GM19035 (cell line): Measurements from ENCODE around the gene PRKN.

Experiments
- ATAC-seq: cut with Tn5 transposase; IDR thresholded peaks from one replicate; pipeline ENCODE4 v1.9.1; 2021; ENCODE audit not compliant: unreplicated experiment

PRKN gene

DNA sequence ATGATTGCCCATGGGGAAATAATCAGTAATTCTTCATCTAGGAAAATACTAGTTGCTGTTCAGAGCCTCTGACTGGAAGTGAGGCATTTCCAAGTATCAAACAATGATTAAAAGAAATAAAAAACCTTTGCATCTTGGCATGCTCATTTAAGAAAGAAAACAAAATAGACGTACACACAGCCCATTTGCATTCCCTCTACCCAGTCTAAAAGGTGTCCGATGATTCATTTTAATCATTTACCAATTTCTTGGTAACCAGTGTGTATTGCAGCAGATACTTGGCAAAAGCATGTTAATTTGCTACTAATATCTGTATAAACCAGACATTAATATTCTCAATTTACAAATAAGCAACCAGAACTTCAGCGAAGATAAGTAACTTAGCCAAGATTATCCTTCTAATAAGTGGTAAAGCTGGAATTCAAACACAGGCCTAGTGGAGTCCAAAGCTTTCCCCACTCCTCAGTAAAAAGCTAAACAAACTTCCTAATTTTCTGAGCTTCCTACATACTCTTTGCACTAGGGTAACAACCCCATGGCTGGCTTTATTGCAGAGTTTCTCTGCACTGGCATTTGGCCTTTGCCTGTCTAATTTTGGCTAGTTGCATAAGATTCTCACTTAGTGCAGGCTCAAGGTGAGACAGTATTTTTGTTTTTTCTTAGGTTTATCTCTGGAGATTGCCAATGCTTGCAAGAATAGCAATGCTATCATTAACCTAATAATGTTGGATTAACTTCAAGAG, 338.1 kb downstream of the PRKN start:
- no peak for ATAC-seq

GRCh38 chr6:162388383-162388777, 339.2 kb downstream of the PRKN start:
- ATAC-seq = no peak

DNA sequence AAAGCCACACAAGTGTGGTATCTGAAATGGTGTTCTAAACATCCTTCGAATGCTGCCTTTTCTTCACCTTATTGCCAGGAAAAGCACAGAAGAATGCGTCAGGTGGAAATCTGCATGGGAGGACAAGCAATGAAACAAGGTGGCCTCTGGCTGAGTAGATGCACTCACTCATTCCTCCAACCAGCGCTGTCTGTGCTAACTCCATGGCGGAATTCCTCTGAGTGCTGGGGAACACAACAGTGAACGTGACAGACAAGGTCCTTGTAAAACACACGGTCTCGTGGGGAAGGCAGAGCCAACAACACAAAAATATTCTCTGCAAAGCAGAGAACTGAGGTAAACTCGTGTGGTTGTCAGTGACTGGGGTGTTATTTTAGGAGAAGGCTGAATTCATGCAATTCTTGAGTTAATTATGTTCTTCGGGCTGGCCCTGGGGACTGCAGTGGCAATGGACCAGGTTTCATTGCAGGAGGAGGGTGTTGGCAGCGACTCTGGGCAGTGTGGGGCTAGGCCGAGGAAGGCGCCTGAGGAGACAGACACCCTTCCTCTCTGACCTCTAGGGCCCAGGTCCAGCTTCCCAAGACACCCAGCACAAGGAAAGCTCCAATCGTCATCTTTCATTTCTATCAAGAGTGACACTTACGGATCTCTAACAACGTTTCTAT, 339.7 kb downstream of the PRKN start:
- ATAC-seq = no peak

DNA sequence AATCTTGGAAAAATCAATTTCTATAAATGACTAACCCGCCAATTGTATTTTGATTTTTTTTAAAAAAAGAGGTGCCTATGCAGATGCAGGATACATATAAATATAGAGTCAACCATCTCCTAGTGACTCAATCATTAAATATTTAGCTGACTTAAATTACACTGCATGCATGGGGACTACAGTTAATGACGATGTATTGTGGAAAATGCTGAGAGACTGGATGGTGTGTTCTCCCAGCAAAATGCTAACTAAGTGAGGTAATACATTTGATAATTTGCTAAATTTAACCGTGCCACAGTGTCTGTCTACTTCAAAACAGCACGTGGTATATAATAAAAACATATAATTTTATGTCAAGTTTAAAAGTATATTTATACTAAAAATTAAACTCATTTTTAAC, 341.6 kb downstream of the PRKN start:
- no peak for ATAC-seq

GRCh38 chr6:162379757-162380409, 347.7 kb downstream of the PRKN start:
- no peak for ATAC-seq

DNA sequence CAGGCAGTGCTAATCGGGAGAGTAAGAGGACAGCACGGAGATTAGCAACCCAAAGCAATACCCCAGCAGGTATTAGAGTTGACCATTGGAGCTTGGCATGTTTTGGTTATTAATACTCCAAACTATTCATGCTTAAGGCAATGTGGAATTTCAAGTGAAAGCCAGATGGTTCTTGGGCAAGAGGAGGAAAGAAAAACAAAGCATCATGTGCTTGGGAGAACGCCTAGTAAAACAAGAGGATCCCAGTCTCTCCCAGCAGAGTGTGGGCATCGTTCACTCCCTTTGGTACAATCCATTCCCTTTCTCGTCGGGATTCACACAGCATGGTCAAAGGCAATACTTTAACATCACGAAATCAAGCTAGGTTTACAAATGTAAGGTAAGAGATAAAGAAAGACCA, 349.8 kb downstream of the PRKN start:
- ATAC-seq = no peak

DNA sequence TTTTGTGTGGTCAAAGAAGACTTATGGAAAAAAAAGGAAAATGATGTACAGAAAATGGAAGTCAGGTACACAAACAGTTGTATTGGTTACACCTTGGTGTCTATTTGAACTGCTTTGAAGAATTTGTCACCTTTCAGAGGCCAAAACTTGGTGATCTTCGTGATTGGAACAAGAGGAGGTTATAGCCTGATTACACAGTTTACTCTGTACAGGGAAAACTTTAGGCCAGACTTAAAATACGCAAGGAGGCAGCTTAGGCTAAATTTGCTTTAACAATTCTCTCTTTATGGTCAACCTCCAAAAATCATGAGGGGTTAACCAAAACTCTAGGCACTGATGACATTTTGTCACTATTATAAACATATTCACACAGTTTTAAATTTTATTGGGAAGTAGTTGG, 353.7 kb downstream of the PRKN start:
- ATAC-seq = no peak

GRCh38 chr6:162373192-162373591, 354.4 kb downstream of the PRKN start:
- ATAC-seq = no peak

DNA sequence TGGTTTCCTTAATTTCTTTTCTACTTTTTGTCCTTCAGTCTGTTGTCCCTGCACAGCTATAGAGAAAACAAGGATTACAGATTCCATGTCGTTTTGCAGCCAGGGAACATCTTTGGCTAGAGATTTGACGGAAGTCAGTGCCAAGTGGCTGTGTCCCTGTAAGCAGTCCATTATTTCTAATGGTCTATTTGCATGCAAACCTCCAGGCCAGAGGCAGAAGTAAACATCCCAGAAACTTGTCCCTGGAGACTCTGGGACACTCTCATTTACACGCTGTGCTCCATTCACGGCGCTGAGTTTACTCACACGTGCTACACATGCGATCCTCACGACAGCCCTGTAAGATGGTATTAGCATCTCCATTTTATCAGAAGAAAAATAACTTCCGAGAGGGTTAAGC, 355.5 kb downstream of the PRKN start:
- ATAC-seq = no peak

GRCh38 chr6:162371121-162371520, 356.4 kb downstream of the PRKN start:
- ATAC-seq = no peak

DNA sequence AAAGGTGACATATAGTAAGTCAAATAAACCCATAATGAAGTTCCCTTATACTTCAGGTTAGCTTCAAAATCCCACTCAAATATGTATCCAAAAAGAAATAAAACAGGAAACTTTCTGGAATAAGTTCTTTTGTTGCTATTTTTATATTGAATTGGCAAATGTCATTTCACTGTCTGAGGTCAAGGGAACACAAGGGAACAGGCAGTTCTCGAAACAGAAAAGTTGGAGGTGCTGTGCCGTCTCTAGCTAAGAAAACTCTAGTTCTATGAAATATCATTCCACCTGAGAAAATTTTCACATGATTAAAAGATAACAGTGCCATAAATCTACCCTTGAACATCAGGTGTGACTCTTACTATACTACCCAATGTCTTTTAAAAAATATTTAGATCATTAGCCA, 358.5 kb downstream of the PRKN start:
- no peak for ATAC-seq

DNA sequence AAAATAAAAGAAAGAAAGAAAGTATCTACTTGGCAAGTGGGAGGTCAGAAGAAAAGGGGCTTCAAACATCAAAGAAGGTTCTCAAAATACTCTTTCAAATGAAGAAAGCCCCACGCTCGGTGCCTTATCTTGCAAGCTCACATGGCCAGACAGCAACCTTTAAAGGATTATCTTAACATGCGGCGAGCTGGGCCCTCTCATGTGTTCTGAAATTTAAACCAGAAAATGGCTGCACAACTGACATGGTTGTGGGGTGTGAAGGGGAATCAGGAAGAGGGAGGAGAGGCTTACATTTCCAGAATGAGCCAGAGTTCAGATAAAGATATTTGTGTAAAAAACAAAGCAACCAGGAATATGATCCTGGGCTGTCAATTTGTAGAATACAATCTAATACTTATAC, 363.1 kb downstream of the PRKN start:
- no peak for ATAC-seq

DNA sequence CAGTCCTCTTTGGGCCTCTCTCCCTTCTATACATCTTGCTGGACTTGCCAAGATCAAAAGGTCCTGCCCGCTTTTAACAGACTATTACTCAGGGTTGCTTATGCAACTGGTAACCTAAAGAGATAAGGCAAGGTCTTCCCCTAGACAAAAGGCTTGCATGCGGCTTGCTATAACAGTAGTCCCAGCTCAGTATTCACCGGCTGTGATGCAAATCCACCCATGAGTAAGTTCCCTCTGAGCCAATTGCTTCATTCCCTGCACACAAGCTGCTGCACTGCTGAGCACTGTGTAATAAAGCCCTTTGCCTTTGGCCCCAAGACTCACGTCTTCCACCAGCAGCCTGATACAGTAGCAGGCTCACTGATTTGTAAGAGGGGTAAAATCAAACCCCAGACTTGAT, 363.8 kb downstream of the PRKN start:
- no peak for ATAC-seq

GRCh38 chr6:162360901-162361567, 366.5 kb downstream of the PRKN start:
- ATAC-seq = no peak

- no peak for ATAC-seq
Observed at GRCh38 chr6:162358625-162359024, 368.9 kb downstream of the PRKN start.

DNA sequence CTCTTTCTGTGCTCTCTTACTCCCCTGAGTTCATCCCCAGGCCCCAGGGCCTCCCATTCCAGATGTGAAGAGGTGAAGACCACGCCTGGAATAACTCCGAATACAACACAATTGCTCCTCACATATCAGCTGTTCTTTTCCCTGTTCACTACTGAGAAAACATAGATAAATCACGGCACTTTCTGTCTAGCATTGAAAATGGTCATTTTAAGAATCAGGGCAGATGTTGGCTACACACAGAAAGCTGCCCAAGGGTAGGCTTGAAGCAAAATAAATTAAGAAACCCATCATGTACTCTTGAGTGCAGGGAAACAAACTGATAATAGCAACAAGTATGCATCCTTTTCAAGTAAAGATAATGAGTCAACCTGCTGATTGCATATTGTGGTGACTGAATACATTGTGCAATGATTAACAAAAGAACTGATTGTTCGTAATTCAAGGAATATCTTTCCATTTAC, 382.5 kb downstream of the PRKN start:
- no peak for ATAC-seq

- no peak for ATAC-seq
Observed at GRCh38 chr6:162344646-162345010, 382.9 kb downstream of the PRKN start.

DNA sequence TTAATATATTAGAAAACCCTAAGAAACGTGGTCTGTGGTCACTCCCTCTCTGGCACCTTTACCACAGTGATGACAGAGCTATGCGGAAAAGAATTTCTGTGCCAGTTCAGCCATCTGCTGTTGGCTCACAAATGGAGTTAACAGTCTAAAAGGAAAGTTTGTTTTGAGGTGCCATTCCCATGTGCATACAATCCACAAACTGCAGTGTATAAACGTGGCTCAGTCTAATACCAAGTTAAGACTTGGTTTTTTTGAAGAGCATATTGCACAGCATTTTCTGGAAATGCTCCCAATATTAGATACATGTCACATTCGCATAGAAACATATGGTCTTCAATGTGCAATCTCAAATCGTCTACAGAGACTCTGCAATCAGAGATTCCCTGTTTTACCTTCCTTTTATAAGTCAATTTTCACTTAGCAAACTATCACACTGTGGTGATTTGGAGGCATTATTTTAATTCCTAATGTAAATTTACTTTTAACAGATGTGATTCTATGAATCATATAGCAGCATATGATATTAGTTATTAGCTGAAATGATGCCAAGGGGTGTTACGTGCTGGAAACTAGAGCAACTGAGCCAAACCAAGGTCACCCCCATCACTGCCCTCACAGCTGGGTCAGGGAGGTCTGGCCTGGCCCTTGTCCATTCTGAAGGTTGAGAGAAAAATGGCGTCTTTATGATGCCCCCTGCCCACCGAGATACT, 383.5 kb downstream of the PRKN start:
- ATAC-seq = no peak

- no peak for ATAC-seq
Observed at GRCh38 chr6:162343198-162343935, 384.2 kb downstream of the PRKN start.

- no peak for ATAC-seq
Observed at GRCh38 chr6:162337412-162337811, 390.2 kb downstream of the PRKN start.
